Activated CD8-positive, alpha-beta T cell treated with anti-CD3 and anti-CD28 coated beads for 36 hours (primary cell): ENCODE measurements around the gene RAD51B. TPM values are rescaled to one million over a fixed set of nuclear protein-coding genes. Genes with fewer than 3 reads are reported as not detected.

Source experiments
- ATAC-seq: fragments of 200-7000 bp; cut with Tn5 transposase; one replicate; pipeline ENCODE4 v1.10.0; 2021; ENCODE audit warnings: mild to moderate bottlenecking, moderate library complexity
- CTCF ChIA-PET: fragments of 350-600 bp; sonication (Branson Sonifier 250); formaldehyde crosslinking; loops from one replicate; lab custom pipeline; 2021; ENCODE audit warnings: antibody characterized with exemption; lab: Charles Lee
- POLR2A ChIA-PET: fragments of 350-600 bp; sonication (Branson Sonifier 250); formaldehyde crosslinking; loops from one replicate; lab custom pipeline; 2021; ENCODE audit warnings: antibody characterized with exemption; lab: Charles Lee
- DNase-seq: peaks from one replicate; pipeline ENCODE4 v3.0.0-alpha.2; 2020
- H3K27ac Mint-ChIP-seq: one replicate; pipeline ENCODE4 v1.8.0; 2021; ENCODE audit warnings: mild to moderate bottlenecking, mixed read lengths
- H3K27me3 Mint-ChIP-seq: one replicate; pipeline ENCODE4 v1.8.0; 2021; ENCODE audit warnings: mixed read lengths
- H3K36me3 Mint-ChIP-seq: one replicate; pipeline ENCODE4 v1.8.0; 2021; ENCODE audit warnings: low read depth, mixed read lengths
- H3K4me1 Mint-ChIP-seq: one replicate; pipeline ENCODE4 v1.8.0; 2021; ENCODE audit warnings: low read depth, mixed read lengths
- H3K4me3 Mint-ChIP-seq: one replicate; pipeline ENCODE4 v1.8.0; 2021; ENCODE audit warnings: mild to moderate bottlenecking, moderate library complexity, mixed read lengths
- H3K9me3 Mint-ChIP-seq: one replicate; pipeline ENCODE4 v1.8.0; 2021; ENCODE audit warnings: mixed read lengths
- intact Hi-C: fragments of 100-400 bp; cut with micrococcal nuclease; formaldehyde crosslinking; loops from one replicate; pipeline ENCODE4 v1.10.0; 2022
- total RNA-seq, 2 experiments: library from RNA; stranded (reverse); gene quantifications; one replicate each; pipeline ENCODE4 v1.2.3, GENCODE V29; 2021
- TF ChIP-seq, protein P1 (sequence below): fragments of 200-600 bp; IDR thresholded peaks from one replicate; pipeline ENCODE4 v1.8.0; 2022; ENCODE audit warnings: antibody characterized with exemption, mild to moderate bottlenecking

Gene RAD51B
- total RNA-seq, 2 experiments from 2014 or later, result 38.2 to 40.6 TPM

DNA sequence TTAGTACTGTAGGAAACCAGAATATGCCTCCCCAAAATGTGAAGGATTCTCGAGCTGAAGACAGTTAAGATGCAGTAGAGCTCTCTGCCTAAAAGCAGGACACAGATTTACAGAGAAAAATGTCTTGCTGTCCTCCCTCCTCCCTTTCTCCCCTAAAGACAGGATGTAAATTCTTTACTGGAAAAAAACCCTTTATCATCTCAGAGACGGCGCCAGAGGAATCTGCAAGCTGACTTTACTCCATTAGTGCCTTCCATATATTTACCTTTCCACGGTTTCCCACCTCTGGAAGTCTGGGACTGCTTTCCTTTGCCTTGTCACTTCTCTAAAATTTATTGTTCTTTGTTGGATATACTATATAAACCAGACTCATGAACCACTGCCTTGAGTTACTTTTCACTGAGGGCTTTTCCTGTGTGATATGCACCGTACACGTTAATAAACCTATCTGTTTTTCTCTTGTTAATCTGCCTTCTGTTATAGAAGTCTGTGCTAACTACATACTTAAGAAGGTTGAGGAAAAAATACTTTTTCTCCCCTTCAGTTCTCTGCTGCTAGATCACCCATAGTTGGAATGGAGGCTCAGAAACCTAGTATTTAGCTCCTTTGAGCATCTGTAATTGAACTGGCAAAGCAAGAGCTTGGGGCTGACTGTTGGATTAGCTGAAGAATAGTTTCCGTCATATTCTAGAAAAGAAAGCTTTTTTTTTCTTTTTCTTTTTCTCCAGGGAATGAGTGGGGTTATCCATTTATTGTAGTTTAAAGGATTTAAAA is 99.9 kb downstream of the RAD51B start:
- no peak for ATAC-seq
- ChIA-PET CTCF (no interaction called here), POLR2A (no interaction called here)
- peaks cover 6% of the 10 kb centered on the region for H3K36me3 Mint-ChIP-seq
- H3K27me3 Mint-ChIP-seq, result no peaks in the 10 kb centered on the region
- no peaks in the 10 kb centered on the region for H3K4me1 Mint-ChIP-seq
- no peak overlapping the region for H3K4me3 Mint-ChIP-seq
- intact Hi-C loops, result no loop called here
- H3K27ac Mint-ChIP-seq, result no peak overlapping the region
- TF ChIP-seq, protein P1, sequence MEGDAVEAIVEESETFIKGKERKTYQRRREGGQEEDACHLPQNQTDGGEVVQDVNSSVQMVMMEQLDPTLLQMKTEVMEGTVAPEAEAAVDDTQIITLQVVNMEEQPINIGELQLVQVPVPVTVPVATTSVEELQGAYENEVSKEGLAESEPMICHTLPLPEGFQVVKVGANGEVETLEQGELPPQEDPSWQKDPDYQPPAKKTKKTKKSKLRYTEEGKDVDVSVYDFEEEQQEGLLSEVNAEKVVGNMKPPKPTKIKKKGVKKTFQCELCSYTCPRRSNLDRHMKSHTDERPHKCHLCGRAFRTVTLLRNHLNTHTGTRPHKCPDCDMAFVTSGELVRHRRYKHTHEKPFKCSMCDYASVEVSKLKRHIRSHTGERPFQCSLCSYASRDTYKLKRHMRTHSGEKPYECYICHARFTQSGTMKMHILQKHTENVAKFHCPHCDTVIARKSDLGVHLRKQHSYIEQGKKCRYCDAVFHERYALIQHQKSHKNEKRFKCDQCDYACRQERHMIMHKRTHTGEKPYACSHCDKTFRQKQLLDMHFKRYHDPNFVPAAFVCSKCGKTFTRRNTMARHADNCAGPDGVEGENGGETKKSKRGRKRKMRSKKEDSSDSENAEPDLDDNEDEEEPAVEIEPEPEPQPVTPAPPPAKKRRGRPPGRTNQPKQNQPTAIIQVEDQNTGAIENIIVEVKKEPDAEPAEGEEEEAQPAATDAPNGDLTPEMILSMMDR, result no peak
- peaks cover 1% of the 10 kb centered on the region for H3K9me3 Mint-ChIP-seq
- no peak for DNase-seq

DNA sequence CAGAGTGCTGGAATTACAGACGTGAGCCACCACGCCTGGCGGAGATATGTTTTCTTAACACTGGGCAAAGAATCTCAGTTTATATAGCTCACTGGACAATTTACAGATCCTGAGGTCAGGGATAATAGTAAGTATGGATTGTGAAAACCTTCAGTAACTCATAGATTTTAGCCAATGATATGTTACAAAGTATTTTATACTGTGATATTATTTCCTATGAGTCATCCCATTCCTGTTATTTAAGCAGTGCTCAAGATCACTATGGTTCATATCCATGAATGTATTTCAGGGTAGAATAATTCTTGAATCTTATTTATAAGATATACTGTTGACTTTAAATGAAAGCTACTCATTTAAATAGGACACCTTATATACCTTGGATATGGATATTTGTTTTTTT is 107.2 kb downstream of the RAD51B start:
- ChIA-PET POLR2A (no interaction called here), CTCF (no interaction called here)
- no peaks in the 10 kb centered on the region for H3K4me1 Mint-ChIP-seq
- peaks cover 22% of the 10 kb centered on the region for H3K36me3 Mint-ChIP-seq
- TF ChIP-seq, protein P1, result no peak
- intact Hi-C loops, result no loop called here
- peaks cover 19% of the 10 kb centered on the region for H3K9me3 Mint-ChIP-seq
- no peak overlapping the region for H3K27ac Mint-ChIP-seq
- H3K4me3 Mint-ChIP-seq, result no peak overlapping the region
- ATAC-seq (no peak), DNase-seq (no peak)
- no peaks in the 10 kb centered on the region for H3K27me3 Mint-ChIP-seq

- no peaks in the 10 kb centered on the region for H3K27me3 Mint-ChIP-seq
- ATAC-seq, result no peak
- TF ChIP-seq, protein P1, result no peak
- ChIA-PET CTCF (no interaction called here), POLR2A (interaction anchor here (1.0 kb wide), 1 partner anchor 899 kb away, joined by 3 read pairs; no protein-coding TSS in a partner anchor)
- no peaks in the 10 kb centered on the region for H3K4me1 Mint-ChIP-seq
- H3K27ac Mint-ChIP-seq, result no peak overlapping the region
- H3K36me3 Mint-ChIP-seq, result peaks cover 22% of the 10 kb centered on the region
- DNase-seq, result no peak
- no peak overlapping the region for H3K4me3 Mint-ChIP-seq
- intact Hi-C loops, result no loop called here
- H3K9me3 Mint-ChIP-seq, result peaks cover 19% of the 10 kb centered on the region
Observed at GRCh38 chr14:67927244-67927643, 107.7 kb downstream of the RAD51B start.

DNA sequence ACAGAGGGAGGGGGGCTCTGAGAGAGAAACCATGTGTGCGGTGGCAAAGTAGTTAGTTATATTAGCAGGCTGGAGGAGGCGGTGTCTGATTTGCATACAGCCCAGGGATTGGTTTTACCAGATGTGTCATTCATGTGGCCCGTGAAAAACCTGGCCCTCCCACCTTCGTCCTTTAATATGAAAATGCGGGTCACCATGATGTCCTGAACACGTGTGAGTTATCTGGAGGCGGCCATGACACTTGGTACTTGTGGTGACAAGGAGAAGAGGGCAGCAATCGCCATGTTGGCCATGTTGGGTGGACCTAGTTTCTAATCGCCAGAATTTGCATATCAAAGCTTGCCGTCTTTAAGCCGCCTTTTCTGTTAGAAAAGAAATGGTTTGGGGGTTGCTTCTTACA is 108.8 kb downstream of the RAD51B start:
- no peak for DNase-seq
- ChIA-PET CTCF (no interaction called here), POLR2A (interaction anchor here (1.0 kb wide), 1 partner anchor 898 kb away, joined by 3 read pairs; no protein-coding TSS in a partner anchor)
- no peak for ATAC-seq
- no peaks in the 10 kb centered on the region for H3K27me3 Mint-ChIP-seq
- H3K4me1 Mint-ChIP-seq, result no peaks in the 10 kb centered on the region
- intact Hi-C loops, result no loop called here
- no peak overlapping the region for H3K27ac Mint-ChIP-seq
- H3K36me3 Mint-ChIP-seq, result peaks cover 21% of the 10 kb centered on the region
- H3K9me3 Mint-ChIP-seq, result peaks cover 19% of the 10 kb centered on the region
- TF ChIP-seq, protein P1, result no peak
- H3K4me3 Mint-ChIP-seq, result no peak overlapping the region

DNA sequence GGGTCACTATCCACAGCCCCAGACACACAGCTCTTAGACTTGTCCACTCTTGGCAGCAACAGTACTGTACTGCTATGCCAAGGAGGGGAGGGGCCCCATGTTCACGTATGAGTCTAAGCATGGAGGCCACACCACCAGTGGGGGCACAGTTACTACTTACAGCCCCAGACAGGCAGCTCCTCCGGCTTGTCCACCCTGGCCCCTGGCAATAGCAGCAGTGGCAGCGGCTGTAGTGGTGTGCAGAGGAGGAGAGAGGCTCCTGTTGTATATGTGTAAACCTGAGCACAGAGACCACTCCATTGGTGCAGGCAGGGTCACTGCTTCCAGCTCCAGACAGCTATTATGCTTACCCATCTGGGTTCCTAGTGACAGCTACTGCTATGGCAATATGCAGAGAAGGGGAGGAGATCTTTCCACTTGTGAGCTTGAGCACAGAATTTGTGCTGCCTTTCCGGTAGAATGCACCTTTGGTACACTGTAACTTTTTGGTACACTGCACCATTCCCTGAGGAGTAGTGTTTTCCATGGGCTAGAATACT is 113.2 kb downstream of the RAD51B start:
- no peak overlapping the region for H3K27ac Mint-ChIP-seq
- peaks cover 11% of the 10 kb centered on the region for H3K9me3 Mint-ChIP-seq
- intact Hi-C loops, result loop anchor here (10.0 kb wide), 1 partner anchor 882 kb away; no protein-coding TSS in a partner anchor
- ChIA-PET POLR2A (no interaction called here), CTCF (interaction anchor here (0.8 to 3.0 kb wide), 7 partner anchors 9 to 883 kb away, joined by 3 to 23 read pairs (median 4); no protein-coding TSS in a partner anchor)
- no peaks in the 10 kb centered on the region for H3K27me3 Mint-ChIP-seq
- ATAC-seq, result no peak
- H3K4me1 Mint-ChIP-seq, result peaks cover 4% of the 10 kb centered on the region
- peaks cover 7% of the 10 kb centered on the region for H3K36me3 Mint-ChIP-seq
- no peak overlapping the region for H3K4me3 Mint-ChIP-seq
- TF ChIP-seq, protein P1, result no peak
- no peak for DNase-seq
